GM10266 (cell line): Measurements from ENCODE around the gene TRMU.

ENCODE experiments used
- DNase-seq: peaks from one replicate; pipeline ENCODE4 v3.0.0; 2012; ENCODE audit errors: extremely low spot score
- TF ChIP-seq, protein P1 (sequence below): IDR thresholded peaks from 2 replicates; pipeline ENCODE4 v1.5.1; 2012; ENCODE audit warnings: mild to moderate bottlenecking, low read depth; ENCODE audit not compliant: control insufficient read depth, insufficient read depth; ENCODE audit errors: missing control alignments

The TRMU gene

DNA sequence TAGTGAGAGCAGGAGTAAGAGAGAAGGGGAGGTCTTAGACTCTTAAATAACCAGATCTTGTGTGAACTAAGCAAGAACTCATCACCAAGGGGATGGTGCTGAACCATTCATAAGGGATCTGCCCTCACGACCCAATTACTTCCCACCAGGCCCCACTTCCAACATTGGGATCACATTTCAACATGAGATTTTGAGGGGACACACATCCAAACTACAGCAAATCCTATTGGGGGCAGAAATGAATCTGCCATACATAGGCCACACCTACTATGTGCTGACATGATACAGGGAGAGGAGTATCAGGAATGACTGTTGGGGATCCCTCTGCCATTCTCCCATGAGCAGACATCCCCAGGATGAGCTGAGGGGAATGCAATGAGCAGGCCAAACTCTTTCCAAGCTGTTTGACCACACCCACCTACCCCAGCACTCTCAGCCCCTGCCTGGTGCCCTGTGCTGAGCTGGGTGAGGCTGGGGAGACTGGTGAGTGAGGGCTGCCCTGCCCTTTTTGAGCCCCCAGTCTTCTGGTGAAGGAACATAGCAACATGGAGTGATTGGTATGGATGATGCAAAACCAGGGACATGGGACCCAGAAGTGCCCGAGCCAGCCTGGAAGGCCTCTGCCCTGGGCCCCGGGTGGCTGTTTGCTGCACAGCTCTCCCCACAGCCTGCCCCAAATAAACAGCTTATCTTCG, 40.1 kb upstream of the TRMU start:
- TF ChIP-seq, protein P1, sequence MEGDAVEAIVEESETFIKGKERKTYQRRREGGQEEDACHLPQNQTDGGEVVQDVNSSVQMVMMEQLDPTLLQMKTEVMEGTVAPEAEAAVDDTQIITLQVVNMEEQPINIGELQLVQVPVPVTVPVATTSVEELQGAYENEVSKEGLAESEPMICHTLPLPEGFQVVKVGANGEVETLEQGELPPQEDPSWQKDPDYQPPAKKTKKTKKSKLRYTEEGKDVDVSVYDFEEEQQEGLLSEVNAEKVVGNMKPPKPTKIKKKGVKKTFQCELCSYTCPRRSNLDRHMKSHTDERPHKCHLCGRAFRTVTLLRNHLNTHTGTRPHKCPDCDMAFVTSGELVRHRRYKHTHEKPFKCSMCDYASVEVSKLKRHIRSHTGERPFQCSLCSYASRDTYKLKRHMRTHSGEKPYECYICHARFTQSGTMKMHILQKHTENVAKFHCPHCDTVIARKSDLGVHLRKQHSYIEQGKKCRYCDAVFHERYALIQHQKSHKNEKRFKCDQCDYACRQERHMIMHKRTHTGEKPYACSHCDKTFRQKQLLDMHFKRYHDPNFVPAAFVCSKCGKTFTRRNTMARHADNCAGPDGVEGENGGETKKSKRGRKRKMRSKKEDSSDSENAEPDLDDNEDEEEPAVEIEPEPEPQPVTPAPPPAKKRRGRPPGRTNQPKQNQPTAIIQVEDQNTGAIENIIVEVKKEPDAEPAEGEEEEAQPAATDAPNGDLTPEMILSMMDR = no peak
- DNase-seq = no peak

DNA sequence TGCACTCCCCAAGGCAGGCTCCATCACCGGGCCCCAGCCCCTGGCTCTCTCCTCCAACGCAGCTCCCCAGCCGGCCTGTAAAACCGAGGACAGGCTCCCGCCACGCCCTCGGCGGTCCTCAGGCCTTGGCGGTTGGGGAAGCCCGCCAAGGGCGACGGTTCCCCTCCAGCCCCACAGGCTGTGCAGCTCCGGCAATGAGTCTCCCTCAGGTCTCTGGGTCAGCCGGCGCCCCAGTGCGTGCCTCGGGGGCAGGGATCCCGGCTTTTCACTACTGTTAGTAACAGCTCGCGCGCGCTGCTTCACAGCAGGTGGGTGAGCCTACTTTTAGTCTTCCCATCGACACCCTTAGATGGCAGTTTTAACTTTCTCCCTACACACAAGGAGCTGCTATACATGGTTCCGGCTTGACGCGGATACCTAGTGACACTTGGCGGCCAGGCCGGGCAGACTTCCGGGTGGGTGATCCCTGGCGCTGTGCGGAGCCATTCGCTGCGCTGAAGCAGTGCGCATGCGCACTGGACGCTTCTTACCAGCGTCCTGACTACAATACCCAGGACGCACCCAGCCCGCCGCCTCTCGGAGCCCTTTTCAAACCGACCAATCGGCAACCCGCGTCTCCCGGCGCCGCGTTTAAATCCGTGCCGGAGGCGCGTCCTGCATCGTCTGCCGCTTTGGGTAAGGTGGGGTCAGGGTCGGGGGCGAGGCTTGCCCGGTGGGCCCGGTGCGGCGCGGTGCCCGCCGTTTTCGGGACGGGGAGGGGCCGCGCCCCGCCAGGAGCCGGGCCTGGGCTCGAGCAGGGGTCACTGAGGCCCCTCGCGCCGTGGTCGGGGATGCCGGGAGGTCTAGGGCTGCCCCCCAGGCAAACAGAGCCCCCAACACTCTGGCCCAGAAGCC, 39.0 kb upstream of the TRMU start, which contains the start of gene GTSE1:
TSS of gene GTSE1 (plus strand) at position 614 of the 894 bp plus-strand sequence. CDS start 531 bp downstream, outside the sequence.
- TF ChIP-seq, protein P1 = peak; percentile 45
- peak; percentile 99 for DNase-seq

DNA sequence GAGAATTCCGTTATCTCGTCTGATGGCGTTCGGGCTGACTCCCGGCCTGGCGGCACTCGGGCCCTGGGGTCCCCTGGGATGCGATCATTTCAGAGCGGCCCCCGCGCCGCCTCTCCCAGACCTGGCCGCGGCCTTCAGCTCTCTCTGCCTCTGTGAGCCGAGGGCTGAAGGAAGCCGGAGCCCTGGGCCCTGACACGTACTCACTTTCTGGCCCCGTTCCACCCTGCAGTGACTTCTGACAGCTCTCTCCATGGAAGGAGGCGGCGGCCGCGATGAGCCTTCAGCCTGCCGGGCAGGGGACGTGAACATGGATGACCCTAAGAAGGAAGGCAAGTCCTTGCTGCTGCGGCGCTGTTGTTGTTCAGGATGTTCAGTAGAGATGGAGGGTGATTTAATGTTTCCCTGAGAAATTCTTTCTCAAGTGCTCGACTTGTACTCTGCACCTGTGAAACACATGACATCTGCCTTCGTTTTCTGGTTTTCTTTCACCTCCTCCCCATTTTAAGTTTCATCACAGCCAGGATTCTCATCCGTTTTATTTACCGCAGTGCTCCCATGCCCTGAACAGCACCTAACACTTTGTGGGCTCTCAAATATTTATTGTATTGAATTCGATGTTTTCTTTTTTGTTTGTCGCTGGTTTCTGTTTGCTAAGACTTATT, 38.2 kb upstream of the TRMU start:
- DNase-seq = no peak
- TF ChIP-seq, protein P1 = no peak

DNA sequence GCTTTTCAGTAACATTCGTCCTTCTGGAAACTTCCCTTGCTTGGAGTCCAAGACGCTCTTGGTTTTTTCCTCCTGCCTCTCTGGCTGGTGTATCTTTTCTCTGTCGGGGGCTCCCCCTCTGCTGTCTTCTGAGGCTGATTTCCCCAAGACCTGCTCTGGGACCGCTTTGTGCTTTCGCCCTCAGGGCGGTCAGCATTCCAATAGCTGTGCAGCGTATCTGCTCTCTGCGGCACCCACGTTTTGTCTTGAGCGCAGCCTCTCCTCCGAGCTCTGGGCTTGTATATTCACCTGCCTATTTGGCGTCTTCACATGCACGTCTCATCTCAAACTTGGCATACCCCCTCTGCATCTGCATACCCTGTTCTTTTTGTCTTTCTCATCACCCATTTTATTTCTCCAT, 36.4 kb upstream of the TRMU start:
- DNase-seq = no peak
- TF ChIP-seq, protein P1 = no peak

DNA sequence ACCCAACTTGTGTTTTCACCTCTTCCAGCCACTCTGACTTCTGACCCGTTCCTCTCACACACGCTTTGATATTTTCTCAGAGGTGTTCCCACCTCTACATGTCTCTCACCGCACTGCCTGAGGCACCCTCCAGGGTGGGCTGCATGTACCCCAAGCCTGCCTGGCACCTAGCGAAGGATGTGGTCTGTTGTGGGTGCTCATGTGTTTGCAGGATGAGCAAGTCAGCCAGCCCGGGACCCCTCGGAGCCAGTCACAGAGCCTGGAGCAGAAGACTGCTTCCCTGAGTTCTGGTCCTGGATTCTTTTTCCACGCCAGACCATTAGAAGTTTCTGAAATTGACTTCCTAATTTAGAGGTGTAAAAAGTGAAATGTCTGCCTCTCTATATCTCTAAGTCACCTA, 35.0 kb upstream of the TRMU start:
- TF ChIP-seq, protein P1 = no peak

DNA sequence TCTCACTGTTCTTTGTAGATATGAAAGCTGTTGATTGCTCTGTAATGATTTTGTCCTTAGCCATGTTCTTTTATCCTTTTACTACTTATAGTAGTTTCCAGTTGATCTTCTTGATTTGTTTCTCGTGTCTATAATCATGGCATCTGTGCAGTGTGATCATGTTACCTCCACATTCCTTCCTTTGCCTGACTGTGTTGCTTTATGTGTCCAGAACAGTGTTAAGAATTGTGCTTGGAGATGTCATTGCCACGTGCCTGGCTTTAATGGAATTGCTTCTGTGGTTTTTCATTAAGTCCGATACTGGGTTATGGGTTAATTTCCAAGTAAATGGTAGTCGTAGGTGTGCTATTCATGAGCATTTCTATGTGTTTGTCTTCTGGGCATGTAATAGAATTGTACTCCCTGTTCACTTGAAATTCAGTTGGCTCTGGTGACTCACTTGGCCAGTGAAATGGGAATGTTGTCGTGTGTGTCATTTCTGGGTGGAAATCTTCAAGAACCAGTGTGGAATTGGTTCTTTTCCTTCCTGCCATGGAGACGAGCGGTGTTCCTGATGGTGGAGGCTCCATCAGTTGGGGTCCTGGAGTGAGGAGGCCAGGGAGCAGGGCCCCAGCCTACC, 32.1 kb upstream of the TRMU start:
- TF ChIP-seq, protein P1 = no peak
- no peak for DNase-seq

More for the DNA sequence above, 35.0 kb upstream of the TRMU start:
- DNase-seq = no peak
